Kidney epithelial cell (primary cell): ENCODE results near the gene IFT88. TPM values are rescaled to one million over a fixed set of nuclear protein-coding genes. Genes with fewer than 3 reads are reported as not detected.
A peak's percentile ranks its signal among the peaks of the same experiment; 100 is the strongest.

ENCODE experiments used
- DNase-seq: peaks from one replicate; pipeline ENCODE4 v3.0.0-alpha.2; 2010; ENCODE audit warnings: low read depth
- H3K27me3 ChIP-seq: 2 replicates; pipeline ENCODE4 v1.6.0; 2011; ENCODE audit warnings: low read length; ENCODE audit not compliant: control insufficient read depth, insufficient read depth
- H3K36me3 ChIP-seq: 2 replicates; pipeline ENCODE4 v1.5.1; 2011; ENCODE audit warnings: low read length; ENCODE audit not compliant: control insufficient read depth, insufficient read depth
- H3K4me3 ChIP-seq: 2 replicates; pipeline ENCODE4 v1.5.1; 2011; ENCODE audit warnings: low read depth, mild to moderate bottlenecking, control low read depth, low read length
- total RNA-seq: library from RNA; depleted of rRNA; stranded (reverse); fragments of >200 nt; gene quantifications from 2 replicates; pipeline ENCODE4 v1.2.3, GENCODE V29; 2015
- TF ChIP-seq, protein P1 (sequence below): IDR thresholded peaks from 2 replicates; pipeline ENCODE4 v1.5.1; 2011; ENCODE audit warnings: mild to moderate bottlenecking, moderate library complexity, low read length, control low read depth, inconsistent platforms; ENCODE audit not compliant: insufficient read depth, poor library complexity, severe bottlenecking

IFT88 gene
- total RNA-seq, 1 donor from 2014 or later: 12.2 TPM

DNA sequence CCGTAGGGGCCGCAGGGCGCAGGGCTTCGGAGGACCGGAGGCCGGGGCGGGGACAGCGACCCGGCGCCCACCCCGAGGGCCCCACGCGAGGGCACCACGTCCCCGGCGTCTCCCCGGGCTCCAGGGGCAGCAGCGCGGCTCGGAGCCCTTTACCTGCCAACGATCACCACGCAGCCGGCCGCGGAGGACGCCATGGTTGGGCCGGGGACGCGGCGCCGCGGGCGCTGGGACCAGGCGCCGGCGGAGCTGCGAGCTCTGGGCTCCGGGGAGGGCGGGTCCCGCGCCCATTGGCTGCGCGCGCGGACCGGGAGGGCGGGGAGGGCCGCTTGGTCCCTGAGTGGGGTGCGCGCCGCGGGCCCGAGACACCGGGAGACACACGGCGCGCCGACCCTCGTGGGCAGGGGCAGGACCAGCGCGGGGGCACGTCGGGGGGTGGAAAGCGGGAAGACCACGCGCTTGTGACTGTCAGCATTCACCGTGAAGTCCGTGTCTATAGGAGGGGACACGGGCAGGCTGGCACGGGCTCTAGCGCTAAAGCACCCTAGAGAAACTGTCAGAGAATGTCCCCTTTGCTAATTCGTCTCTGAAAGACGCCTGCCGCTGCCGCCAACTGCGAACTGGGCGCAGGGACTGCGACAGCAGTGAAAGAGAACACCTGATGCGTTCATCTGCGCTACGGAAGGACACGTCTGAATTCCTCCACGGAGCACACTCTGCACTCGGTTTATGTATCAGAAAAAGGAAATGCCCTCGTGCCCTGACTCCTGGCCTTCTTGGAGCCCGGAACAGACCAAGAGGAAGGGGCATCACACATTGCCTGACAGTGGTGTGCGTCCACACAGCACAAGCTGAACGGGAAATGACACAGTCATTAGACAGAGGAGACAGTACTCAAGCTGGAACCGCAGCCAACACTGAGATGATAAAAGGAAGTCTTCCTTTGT, 41.1 kb upstream of the IFT88 start, which contains the start of gene CRYL1:
TSS of gene CRYL1 (minus strand) at position 257 of the 944 bp plus-strand sequence. CDS start at position 194, 63 bp downstream.
- TF ChIP-seq, protein P1, sequence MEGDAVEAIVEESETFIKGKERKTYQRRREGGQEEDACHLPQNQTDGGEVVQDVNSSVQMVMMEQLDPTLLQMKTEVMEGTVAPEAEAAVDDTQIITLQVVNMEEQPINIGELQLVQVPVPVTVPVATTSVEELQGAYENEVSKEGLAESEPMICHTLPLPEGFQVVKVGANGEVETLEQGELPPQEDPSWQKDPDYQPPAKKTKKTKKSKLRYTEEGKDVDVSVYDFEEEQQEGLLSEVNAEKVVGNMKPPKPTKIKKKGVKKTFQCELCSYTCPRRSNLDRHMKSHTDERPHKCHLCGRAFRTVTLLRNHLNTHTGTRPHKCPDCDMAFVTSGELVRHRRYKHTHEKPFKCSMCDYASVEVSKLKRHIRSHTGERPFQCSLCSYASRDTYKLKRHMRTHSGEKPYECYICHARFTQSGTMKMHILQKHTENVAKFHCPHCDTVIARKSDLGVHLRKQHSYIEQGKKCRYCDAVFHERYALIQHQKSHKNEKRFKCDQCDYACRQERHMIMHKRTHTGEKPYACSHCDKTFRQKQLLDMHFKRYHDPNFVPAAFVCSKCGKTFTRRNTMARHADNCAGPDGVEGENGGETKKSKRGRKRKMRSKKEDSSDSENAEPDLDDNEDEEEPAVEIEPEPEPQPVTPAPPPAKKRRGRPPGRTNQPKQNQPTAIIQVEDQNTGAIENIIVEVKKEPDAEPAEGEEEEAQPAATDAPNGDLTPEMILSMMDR: no peak
- Histone ChIP-seq H3K27me3 (no peaks in the 10 kb centered on the region), H3K4me3 (peak within 1 kb of the TSS; percentile 56), H3K36me3 (no peaks in the 10 kb centered on the region)
- DNase-seq: no peak

DNA sequence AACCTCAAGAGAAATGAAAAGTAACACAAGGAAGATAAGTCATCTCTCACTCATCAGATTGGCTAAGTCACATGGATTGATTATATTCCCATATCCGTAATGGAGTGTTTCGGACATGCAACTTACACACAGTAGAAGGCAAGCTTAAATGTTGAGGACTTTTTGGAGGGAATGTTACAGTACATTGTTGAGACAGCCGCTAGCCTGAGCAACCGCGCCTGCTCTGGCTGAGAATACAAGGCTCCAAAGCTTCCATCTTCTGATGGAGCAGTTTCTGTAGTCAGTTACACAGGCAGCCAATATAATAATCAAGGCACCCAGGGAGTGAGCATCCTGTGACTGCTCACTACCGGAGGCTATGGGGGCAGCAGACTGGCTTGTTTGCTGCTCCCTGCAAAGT, 40.3 kb upstream of the IFT88 start:
- no peak for DNase-seq
- TF ChIP-seq, protein P1: no peak
- H3K36me3 ChIP-seq: no peaks in the 10 kb centered on the region
- H3K27me3 ChIP-seq: no peaks in the 10 kb centered on the region
- no peak overlapping the region for H3K4me3 ChIP-seq

DNA sequence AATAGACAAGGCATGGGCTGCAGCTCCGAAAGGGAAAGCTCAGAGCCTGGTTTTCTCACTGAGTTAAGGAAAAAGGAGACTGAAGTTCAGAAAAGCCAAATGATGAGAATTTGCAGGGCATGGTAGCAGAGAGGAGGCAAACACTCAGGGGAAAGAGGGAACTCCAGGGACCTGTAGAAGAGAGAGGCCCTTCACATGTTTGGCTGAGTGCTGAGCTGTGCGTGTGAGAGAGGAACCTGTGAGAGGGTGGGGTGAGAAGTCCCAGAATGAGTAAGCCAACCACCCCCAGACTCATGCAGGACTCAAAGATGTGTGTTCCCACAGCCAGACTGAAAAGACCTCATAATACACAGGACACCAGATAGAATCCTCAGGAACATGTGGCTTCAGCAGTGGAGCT, 38.5 kb upstream of the IFT88 start:
- Histone ChIP-seq H3K36me3 (no peaks in the 10 kb centered on the region), H3K4me3 (no peak overlapping the region), H3K27me3 (no peaks in the 10 kb centered on the region)
- TF ChIP-seq, protein P1: no peak
- DNase-seq: no peak

DNA sequence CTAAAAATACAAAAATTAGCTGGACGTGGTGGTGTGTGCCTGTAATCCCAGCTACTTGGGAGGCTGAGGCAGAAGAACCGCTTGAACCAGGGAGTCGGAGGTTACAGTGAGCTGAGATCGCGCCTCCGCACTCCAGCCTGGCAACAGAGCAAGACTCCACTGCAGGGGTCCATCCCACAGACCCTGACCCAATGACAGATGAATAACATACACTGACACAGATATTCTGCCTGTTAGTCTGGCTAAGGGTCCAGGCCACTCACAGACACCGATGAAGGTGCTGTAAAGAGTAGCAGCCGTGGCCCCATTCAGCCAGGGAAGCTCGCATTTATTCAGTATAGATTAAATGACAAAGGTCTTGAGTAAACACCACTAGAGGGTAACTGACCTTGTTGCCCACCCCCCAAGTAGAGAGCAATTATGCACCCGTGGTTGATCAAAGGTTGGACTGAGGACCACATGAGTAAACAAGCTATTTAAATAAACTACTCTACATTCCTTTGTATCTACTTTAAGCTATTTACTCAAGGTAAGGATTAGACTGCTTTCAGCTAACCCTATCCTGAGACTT, 32.8 kb upstream of the IFT88 start:
- H3K27me3 ChIP-seq: no peaks in the 10 kb centered on the region
- no peak overlapping the region for H3K4me3 ChIP-seq
- TF ChIP-seq, protein P1: no peak
- DNase-seq: no peak
- no peaks in the 10 kb centered on the region for H3K36me3 ChIP-seq

DNA sequence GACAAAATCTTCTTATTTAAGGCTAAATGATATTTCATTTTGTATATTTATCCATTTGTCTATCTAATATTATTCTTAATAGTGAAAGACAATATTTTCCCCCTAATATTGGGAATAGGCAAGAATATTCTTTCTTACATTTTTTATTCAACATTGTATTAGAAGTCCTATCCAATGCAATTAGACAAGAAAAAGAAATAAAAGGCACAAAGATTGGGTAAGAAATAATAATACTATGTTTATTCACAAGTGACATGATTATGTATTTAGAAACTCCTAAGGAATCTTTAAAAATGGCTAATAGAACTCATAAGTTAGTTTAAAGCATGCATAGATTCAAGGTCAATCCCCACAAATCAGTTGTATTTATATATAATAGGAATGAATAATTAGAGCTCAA, 30.0 kb upstream of the IFT88 start:
- no peak for DNase-seq
- Histone ChIP-seq H3K4me3 (no peak overlapping the region), H3K27me3 (no peaks in the 10 kb centered on the region), H3K36me3 (no peaks in the 10 kb centered on the region)
- TF ChIP-seq, protein P1: no peak
